SH-SY5Y (cell line): ENCODE measurements around the gene NHLH2.

Experiments used
- GATA2 ChIP-seq: IDR thresholded peaks from 2 replicates; pipeline ENCODE4 v1.6.1; 2011; ENCODE audit warnings: mild to moderate bottlenecking, low read depth, low read length
- GATA3 ChIP-seq: IDR thresholded peaks from 2 replicates; pipeline ENCODE4 v1.6.1; 2011; ENCODE audit warnings: low read depth, mild to moderate bottlenecking, low read length, moderate library complexity

DNA sequence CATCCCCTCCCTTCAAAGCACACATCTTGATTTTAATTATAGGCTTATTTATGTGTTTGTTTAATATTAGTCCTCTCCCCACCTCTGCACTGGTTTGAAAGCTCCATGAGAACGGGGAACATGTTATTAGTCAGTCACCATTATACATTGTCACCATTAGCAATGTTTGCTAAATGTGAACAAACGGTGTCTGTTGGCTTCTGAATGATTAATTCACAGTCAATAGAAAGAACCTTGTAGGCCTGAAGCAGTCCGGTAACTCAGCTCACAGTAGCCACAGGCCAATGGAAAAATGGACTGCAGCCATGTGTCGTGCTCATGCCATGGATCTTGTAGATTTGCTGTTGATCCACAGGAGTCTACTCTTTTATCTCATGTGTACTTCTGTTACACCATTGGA, 49.7 kb upstream of the NHLH2 start:
- no peak for TF ChIP-seq GATA3
- TF ChIP-seq GATA2 = no peak
